SU-DHL-6 (cell line): ENCODE results near the gene DNAL1.

Experiments used
- H2AFZ ChIP-seq: fragments of 200-600 bp; sonication (generic); 2 replicates; pipeline ENCODE4 v1.6.1; 2014; ENCODE audit warnings: low read depth, mild to moderate bottlenecking, moderate library complexity, mixed read lengths, antibody characterized with exemption, low read length; ENCODE audit not compliant: severe bottlenecking
- H3F3A ChIP-seq: fragments of 200-600 bp; shearing (Covaris generic); 2 replicates; pipeline ENCODE4 v1.6.0; 2016; ENCODE audit warnings: antibody characterized with exemption, mild to moderate bottlenecking; ENCODE audit not compliant: insufficient read depth
- H3K27ac ChIP-seq: fragments of 200-600 bp; sonication (generic); 2 replicates; pipeline ENCODE4 v1.5.1; 2016; ENCODE audit warnings: low read depth, mild to moderate bottlenecking, low read length, moderate library complexity, mixed read lengths
- H3K27me3 ChIP-seq: fragments of 200-600 bp; sonication (generic), shearing (Covaris generic); 2 replicates; pipeline ENCODE4 v1.6.0; 2014; ENCODE audit warnings: mild to moderate bottlenecking, low read length
- H3K36me3 ChIP-seq: fragments of 200-600 bp; sonication (generic); 2 replicates; pipeline ENCODE4 v1.6.1; 2014; ENCODE audit warnings: mild to moderate bottlenecking, low read length, mixed read lengths
- H3K4me2 ChIP-seq: fragments of 300-600, 200-600 bp; shearing (Covaris generic), sonication (generic); 2 replicates; pipeline ENCODE4 v1.6.0; 2014; ENCODE audit warnings: low read length, low read depth, mild to moderate bottlenecking; ENCODE audit not compliant: poor library complexity, severe bottlenecking
- H3K4me3 ChIP-seq: fragments of 200-600 bp; sonication (generic); 2 replicates; pipeline ENCODE4 v1.5.1; 2014; ENCODE audit warnings: antibody characterized with exemption, low read length, mild to moderate bottlenecking, mixed read lengths; ENCODE audit not compliant: insufficient read depth, poor library complexity, severe bottlenecking
- H3K79me2 ChIP-seq: fragments of 200-600 bp; sonication (generic); 2 replicates; pipeline ENCODE4 v1.6.1; 2014; ENCODE audit warnings: mild to moderate bottlenecking, low read length, moderate library complexity; ENCODE audit not compliant: insufficient read depth
- H3K9ac ChIP-seq: fragments of 200-600 bp; sonication (generic); 2 replicates; pipeline ENCODE4 v1.7.0; 2014; ENCODE audit warnings: mild to moderate bottlenecking, low read length
- H3K9me2 ChIP-seq: fragments of 200-600 bp; sonication (generic); replicated peaks from 2 replicates; pipeline ENCODE4 v1.6.1; 2014; ENCODE audit warnings: low read length; ENCODE audit not compliant: insufficient read depth
- H3K9me3 ChIP-seq: fragments of 200-600 bp; sonication (generic); 2 replicates; pipeline ENCODE4 v1.6.1; 2014; ENCODE audit warnings: low read length, mixed read lengths; ENCODE audit not compliant: insufficient read depth
- H4K20me1 ChIP-seq: fragments of 200-600 bp; sonication (generic); 2 replicates; pipeline ENCODE4 v1.6.1; 2014; ENCODE audit warnings: low read depth, mild to moderate bottlenecking, antibody characterized with exemption, low read length, moderate library complexity, mixed read lengths
- CTCF ChIP-seq: fragments of 200-600 bp; sonication (generic); IDR thresholded peaks from one replicate; pipeline ENCODE4 v1.5.1; 2017; ENCODE audit warnings: antibody characterized with exemption, mild to moderate bottlenecking, low read length, moderate library complexity; ENCODE audit not compliant: insufficient read depth, poor library complexity, severe bottlenecking
- EZH2phosphoT487 ChIP-seq: fragments of 200-600 bp; sonication (generic), shearing (Covaris generic); conservative IDR thresholded peaks from 2 replicates; pipeline ENCODE4 v1.6.1; 2018; ENCODE audit warnings: mild to moderate bottlenecking, antibody characterized with exemption, low read length, moderate library complexity, mixed read lengths

Gene DNAL1

GRCh38 chr14:73719361-73719760 is 74.6 kb downstream of the DNAL1 start:
- TF ChIP-seq EZH2phosphoT487 (no peak), CTCF (no peak)

GRCh38 chr14:73719791-73720190 is 75.0 kb downstream of the DNAL1 start:
- Histone ChIP-seq H3K79me2 (no peaks in the 10 kb centered on the region), H3K9me3 (no peaks in the 10 kb centered on the region), H2AFZ (no peak overlapping the region), H3F3A (peaks cover 28% of the 10 kb centered on the region), H3K27ac (no peak overlapping the region), H3K9ac (no peak overlapping the region), H3K9me2 (no peaks in the 10 kb centered on the region), H3K36me3 (peaks cover 30% of the 10 kb centered on the region), H3K27me3 (no peaks in the 10 kb centered on the region), H4K20me1 (0 out of 2 replicates have a peak, but pooled peaks cover 4% of the 10 kb centered on the region), H3K4me2 (no peak overlapping the region), H3K4me3 (no peak overlapping the region)
- TF ChIP-seq CTCF (no peak), EZH2phosphoT487 (no peak)

More at GRCh38 chr14:73719361-73719760, 74.6 kb downstream of the DNAL1 start:
- Histone ChIP-seq H2AFZ (no peak overlapping the region), H3K4me3 (no peak overlapping the region), H3K9me2 (no peaks in the 10 kb centered on the region), H3K4me2 (no peak overlapping the region), H3K9me3 (no peaks in the 10 kb centered on the region), H3K9ac (no peak overlapping the region), H3K36me3 (peaks cover 27% of the 10 kb centered on the region), H3K79me2 (no peaks in the 10 kb centered on the region), H4K20me1 (0 out of 2 replicates have a peak, but pooled peaks cover 7% of the 10 kb centered on the region), H3K27me3 (no peaks in the 10 kb centered on the region), H3K27ac (no peak overlapping the region), H3F3A (peaks cover 32% of the 10 kb centered on the region)

DNA sequence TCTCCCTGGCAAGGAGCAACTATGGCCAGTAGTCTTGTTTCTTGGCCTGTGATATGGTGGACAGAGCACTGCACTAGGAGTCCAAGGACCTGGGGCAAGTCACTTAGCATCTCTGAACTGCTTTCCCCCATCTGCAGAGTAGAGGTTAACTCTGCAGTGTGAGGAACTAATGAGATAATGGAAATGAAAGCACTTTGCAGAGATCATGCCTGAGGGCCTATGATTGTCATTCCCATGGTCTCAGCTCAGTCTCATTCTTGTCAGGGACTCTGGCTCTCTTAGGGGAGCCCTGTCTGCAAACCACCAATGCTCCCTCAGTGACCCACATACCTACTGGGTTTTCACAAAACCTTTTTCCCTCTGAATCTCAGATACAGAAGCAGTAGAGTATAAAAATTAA is 75.8 kb downstream of the DNAL1 start:
- H3K27me3 ChIP-seq: no peaks in the 10 kb centered on the region
- H3K9me2 ChIP-seq: no peaks in the 10 kb centered on the region
- TF ChIP-seq EZH2phosphoT487 (no peak), CTCF (no peak)
- no peaks in the 10 kb centered on the region for H3K79me2 ChIP-seq
- no peak overlapping the region for H3K4me2 ChIP-seq
- H2AFZ ChIP-seq: no peak overlapping the region
- peaks cover 20% of the 10 kb centered on the region for H3F3A ChIP-seq
- peaks cover 30% of the 10 kb centered on the region for H3K36me3 ChIP-seq
- H3K9me3 ChIP-seq: no peaks in the 10 kb centered on the region
- no peak overlapping the region for H3K27ac ChIP-seq
- H3K4me3 ChIP-seq: no peak overlapping the region
- H4K20me1 ChIP-seq: no peaks in the 10 kb centered on the region
- H3K9ac ChIP-seq: no peak overlapping the region
